Heart left ventricle (tissue), 16 donors: ENCODE results near the gene SF3B5. TPM values are rescaled to one million over a fixed set of nuclear protein-coding genes. Genes with fewer than 3 reads are reported as not detected.
"Not testable (repeated sequence)": the region's sequence is repeated elsewhere in the genome, so short reads cannot be mapped to it uniquely, and the experiment has no call there.

Experiments used
- ATAC-seq, 4 donors: fragments of 200-7000 bp; cut with Tn5 transposase; one replicate each; pipeline ENCODE4 v1.9.1; 2020 to 2022; ENCODE audit warnings: moderate library complexity in 4 of 4, mild to moderate bottlenecking in 3 of 4, moderate number of reproducible peaks in 1 of 4
- DNase-seq, 5 donors: peaks; one replicate each; pipeline ENCODE4 v3.0.0-alpha.2; 2020
- H3K27ac ChIP-seq, 12 donors: fragments of 200-600 bp; sonication (generic) in 4 of 12; one replicate each; pipeline versions ENCODE4 v1.5.0 to v1.8.0; 2016 to 2022; ENCODE audit warnings: mild to moderate bottlenecking in 2 of 12
- H3K27me3 ChIP-seq, 9 donors: fragments of 200-600 bp; sonication (generic) in 2 of 9; one replicate each; pipeline versions ENCODE4 v1.5.1 to v1.8.0; 2016 to 2022; ENCODE audit warnings: mild to moderate bottlenecking in 3 of 9
- H3K36me3 ChIP-seq, 9 donors: fragments of 200-600 bp; sonication (generic) in 2 of 9; one replicate each; pipeline versions ENCODE4 v1.5.0 to v1.8.0; 2018 to 2022; ENCODE audit warnings: mild to moderate bottlenecking in 2 of 9
- H3K4me1 ChIP-seq, 12 donors: fragments of 200-600 bp; sonication (generic) in 4 of 12; one replicate each; pipeline versions ENCODE4 v1.5.0 to v1.8.0; 2016 to 2022; ENCODE audit warnings: mild to moderate bottlenecking in 3 of 12
- H3K4me3 ChIP-seq, 12 donors: fragments of 200-600 bp; sonication (generic) in 4 of 12; one replicate each; pipeline versions ENCODE4 v1.5.0 to v1.8.0; 2017 to 2022; ENCODE audit warnings: mild to moderate bottlenecking in 9 of 12, moderate library complexity in 4 of 12
- H3K9me3 ChIP-seq, 12 donors: fragments of 200-600 bp; sonication (generic) in 4 of 12; one replicate each; pipeline versions ENCODE4 v1.5.0 to v1.8.0; 2016 to 2022; ENCODE audit warnings: mild to moderate bottlenecking in 1 of 12
- POLR2A ChIP-seq, 2 donors: fragments of 450-650 bp; IDR thresholded peaks; one replicate each; pipeline ENCODE4 v1.6.1; 2017; ENCODE audit warnings: antibody characterized with exemption in 2 of 2, mild to moderate bottlenecking in 2 of 2, moderate library complexity in 2 of 2
- WGBS, 4 donors: extraction: QIAGEN DNeasy Blood & Tissue Kit in 2 of 4; methylation state at CpG; one replicate each; pipeline versions ENCODE4 v1.1.5 to v1.1.7; 2013 to 2018; 5-methylcytosine and 5-hydroxymethylcytosine counted together
- intact Hi-C, 10 donors: fragments of 100-400 bp; cut with DNase I; formaldehyde crosslinking; loops; one replicate each; pipeline versions ENCODE4 v1.11.1 to v1.14.2; 2022
- polyA plus RNA-seq, 2 donors: library from polyadenylated mRNA; stranded (reverse); fragments of 200-250 nt; gene quantifications; one replicate each; pipeline ENCODE4 v1.2.3, GENCODE V29; 2013
- total RNA-seq, 9 donors: library from RNA; depleted of rRNA in 2 of 9; stranded (reverse); fragments of >200 nt in 2 of 9; fragmentation: NEBNext Ultra II Directional in 3 of 9; extraction: Animal tissue kit (Norgen Biotek cat#: 25700) in 3 of 9; gene quantifications; one replicate each; pipeline versions ENCODE4 v1.1.0 to v1.2.4, GENCODE V29; 2016 to 2023
- TF ChIP-seq, protein P1 (sequence below), 12 donors: fragments of 200-600 bp; sonication (generic) in 4 of 12; IDR thresholded peaks; one replicate each; pipeline versions ENCODE4 v1.5.0 to v1.8.0; 2018 to 2022; ENCODE audit warnings: antibody characterized with exemption in 12 of 12, mild to moderate bottlenecking in 5 of 12
- donor health status: ischemic (EF 13 %, LVEDD 7.1; RV severe dilation, severe dysfunction).
- donor health status: healthy with polysubstance abuse.
- donor health status: DM: no; HTN: yes; CAD: no.
- donor health status: DM: no; HTN: no; CAD: no.
- donor health status: ischemic (EF 25% LVEDD 6.9; RV normal size, moderate dysfunction).
- donor health status: ischemic (EF 25% LVEDD 5.7; RV mildly dilated, moderate dysfunction).
- donor health status: healthy.
- donor health status: DM: yes; HTN: yes; CAD: no.
- donor health status: ischemic (EF 35%, LVEDD 5.7; RV mildly dilated, moderate dysfunction).
- donor health status: nonischemic (EF 11% LVEDD 7.7; RV severe dilation, severe dysfunction).
- donor health status: DM: yes; HTN: yes; CAD: no.
- donor health status: PGD.
- donor health status: ischemic (EF 29% LVEDD 5.4; RV normal size, mild dysfunction).
- donor health status: nonischemic (EF 23%, LVEDD 6.1; RV moderate dilation, normal function).

The SF3B5 gene
- total and polyA plus RNA-seq, 11 donors, result 99.5 to 281 (median 130) TPM

DNA sequence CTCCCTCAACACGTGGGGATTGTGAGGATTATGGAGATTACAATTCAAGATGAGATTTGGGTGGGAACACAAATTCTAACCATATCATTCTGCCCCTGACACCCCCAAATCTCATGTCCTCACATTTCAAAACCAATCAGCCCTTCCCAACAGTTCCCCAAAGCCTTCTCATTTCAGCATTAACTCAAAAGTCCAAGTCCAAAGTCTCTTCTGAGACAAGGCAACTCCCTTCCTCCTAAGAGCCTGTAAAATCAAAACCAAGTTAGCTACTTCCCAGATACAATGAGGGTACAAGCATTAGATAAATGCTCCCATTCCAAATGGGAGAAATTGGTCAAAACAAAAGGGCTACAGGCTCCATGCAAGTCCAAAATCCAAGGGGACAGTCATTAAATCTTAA is 47.7 kb downstream of the SF3B5 start:
- Histone ChIP-seq H3K27me3 (no peaks in the 10 kb centered on the region), H3K27ac (no peak overlapping the region), H3K9me3 (peaks cover 0 to 18% (median 0%) of the 10 kb centered on the region in 12 donors), H3K36me3 (no peaks in the 10 kb centered on the region), H3K4me3 (no peak overlapping the region), H3K4me1 (no peaks in the 10 kb centered on the region)
- DNase-seq, result no peak
- WGBS, 4 donors, result 55 to 74% (median 61%) methylated on average over 1 of the region's 1 CpG
- ATAC-seq, result no peak
- TF ChIP-seq POLR2A (IDR thresholded peaks at IDR 0.05), result no peak
- TF ChIP-seq, protein P1, sequence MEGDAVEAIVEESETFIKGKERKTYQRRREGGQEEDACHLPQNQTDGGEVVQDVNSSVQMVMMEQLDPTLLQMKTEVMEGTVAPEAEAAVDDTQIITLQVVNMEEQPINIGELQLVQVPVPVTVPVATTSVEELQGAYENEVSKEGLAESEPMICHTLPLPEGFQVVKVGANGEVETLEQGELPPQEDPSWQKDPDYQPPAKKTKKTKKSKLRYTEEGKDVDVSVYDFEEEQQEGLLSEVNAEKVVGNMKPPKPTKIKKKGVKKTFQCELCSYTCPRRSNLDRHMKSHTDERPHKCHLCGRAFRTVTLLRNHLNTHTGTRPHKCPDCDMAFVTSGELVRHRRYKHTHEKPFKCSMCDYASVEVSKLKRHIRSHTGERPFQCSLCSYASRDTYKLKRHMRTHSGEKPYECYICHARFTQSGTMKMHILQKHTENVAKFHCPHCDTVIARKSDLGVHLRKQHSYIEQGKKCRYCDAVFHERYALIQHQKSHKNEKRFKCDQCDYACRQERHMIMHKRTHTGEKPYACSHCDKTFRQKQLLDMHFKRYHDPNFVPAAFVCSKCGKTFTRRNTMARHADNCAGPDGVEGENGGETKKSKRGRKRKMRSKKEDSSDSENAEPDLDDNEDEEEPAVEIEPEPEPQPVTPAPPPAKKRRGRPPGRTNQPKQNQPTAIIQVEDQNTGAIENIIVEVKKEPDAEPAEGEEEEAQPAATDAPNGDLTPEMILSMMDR (IDR thresholded peaks at IDR 0.05), result no peak
- intact Hi-C loops, result no loop called here

DNA sequence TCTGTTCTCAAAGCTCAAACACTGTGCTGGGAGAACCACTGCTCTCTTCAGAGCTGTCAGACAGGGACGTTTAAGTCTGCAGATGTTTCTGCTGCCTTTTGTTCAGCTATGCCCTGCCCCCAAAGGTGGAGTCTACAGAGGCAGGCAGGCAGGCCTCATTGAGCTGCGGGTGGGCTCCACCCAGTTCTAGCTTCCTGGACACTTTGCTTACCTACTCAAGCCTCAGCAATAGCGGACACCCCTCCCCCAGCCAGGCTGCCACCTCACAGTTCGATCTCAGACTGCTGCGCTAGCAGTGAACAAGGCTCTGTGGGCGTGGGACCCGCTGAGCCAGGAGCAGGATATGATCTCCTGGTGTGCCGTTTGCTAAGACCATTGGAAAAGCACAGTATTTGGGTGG is 48.7 kb downstream of the SF3B5 start:
- intact Hi-C loops, H3K36me3 ChIP-seq, ATAC-seq, H3K27ac ChIP-seq, H3K4me1 ChIP-seq, DNase-seq, H3K4me3 ChIP-seq, H3K27me3 ChIP-seq: not testable (repeated sequence)
- peaks cover 0 to 18% (median 0%) of the 10 kb centered on the region in 12 donors for H3K9me3 ChIP-seq
- 76 to 83% (median 80%) methylated on average over 7 to 8 of the region's 8 CpGs for WGBS, 4 donors

DNA sequence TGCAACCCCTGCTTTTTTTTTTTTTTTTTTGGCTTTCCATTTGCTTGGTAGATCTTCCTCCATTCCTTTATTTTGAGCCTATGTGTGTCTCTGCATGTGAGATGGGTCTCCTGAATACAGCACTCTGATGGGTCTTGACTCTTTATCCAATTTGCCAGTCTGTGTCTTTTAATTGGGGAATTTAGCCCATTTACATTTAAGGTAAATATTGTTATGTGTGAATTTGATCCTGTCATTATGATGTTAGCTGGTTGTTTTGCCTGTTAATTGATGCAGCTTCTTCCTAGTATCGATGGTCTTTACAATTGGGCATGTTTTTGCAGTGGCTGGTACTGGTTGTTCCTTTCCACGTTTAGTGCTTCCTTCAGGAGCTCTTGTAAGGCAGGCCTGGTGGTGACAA is 50.4 kb downstream of the SF3B5 start:
- ATAC-seq, H3K36me3 ChIP-seq, H3K4me3 ChIP-seq, H3K27me3 ChIP-seq, H3K4me1 ChIP-seq, intact Hi-C loops, DNase-seq, H3K27ac ChIP-seq: not testable (repeated sequence)
- peaks cover 0 to 21% (median 0%) of the 10 kb centered on the region in 12 donors for H3K9me3 ChIP-seq
- 83 to 90% (median 86%) methylated on average over 2 of the region's 2 CpGs for WGBS, 4 donors

Other genes with a start within 250 kb of the SF3B5 start
- under 1 TPM in 1 of 9 donors, not detected in 8; 0.25 TPM for gene ZC2HC1B, start 231.1 kb downstream of the SF3B5 start, total RNA-seq
- gene ZC2HC1B, start 231.1 kb downstream of the SF3B5 start, polyA plus RNA-seq, result not detected
- 10 to 100 TPM in 5 of 9 donors, 1 to 10 TPM in 4; 6.6 to 27.3 (median 10.0) TPM for gene PLAGL1, start 87.3 kb downstream of the SF3B5 start, total RNA-seq
- 1 to 10 TPM; 7.7 to 9.5 TPM for gene PLAGL1, start 87.3 kb downstream of the SF3B5 start, polyA plus RNA-seq
- gene STX11, start 54.9 kb upstream of the SF3B5 start, total RNA-seq, result 10 to 100 TPM in 4 of 9 donors, 1 to 10 TPM in 5; 5.4 to 21.0 (median 9.0) TPM
- 10 to 100 TPM in 1 of 2 donors, 1 to 10 TPM in 1; 4.7 to 13.7 TPM for gene STX11, start 54.9 kb upstream of the SF3B5 start, polyA plus RNA-seq
- gene UTRN, start 189.8 kb upstream of the SF3B5 start, total RNA-seq, result 100 to 1,000 TPM in 3 of 9 donors, 10 to 100 TPM in 6; 69.3 to 129 (median 86.0) TPM
- 10 to 100 TPM; 13.9 to 28.8 TPM for gene UTRN, start 189.8 kb upstream of the SF3B5 start, polyA plus RNA-seq